ENCODE measurements around the gene MBD6.
A peak's percentile ranks its signal among the peaks of the same experiment; 100 is the strongest.

Gene MBD6

GRCh38 chr12:57545809-57546437 is 23.3 kb downstream of the MBD6 start:
- no peak for TF ChIP-seq CTCF (IDR thresholded peaks at IDR 0.05; ENCODE audit: low read depth, low read length)
- H3K4me3 ChIP-seq (ENCODE audit: low read depth, low read length) = peak overlapping the region; percentile 79

DNA sequence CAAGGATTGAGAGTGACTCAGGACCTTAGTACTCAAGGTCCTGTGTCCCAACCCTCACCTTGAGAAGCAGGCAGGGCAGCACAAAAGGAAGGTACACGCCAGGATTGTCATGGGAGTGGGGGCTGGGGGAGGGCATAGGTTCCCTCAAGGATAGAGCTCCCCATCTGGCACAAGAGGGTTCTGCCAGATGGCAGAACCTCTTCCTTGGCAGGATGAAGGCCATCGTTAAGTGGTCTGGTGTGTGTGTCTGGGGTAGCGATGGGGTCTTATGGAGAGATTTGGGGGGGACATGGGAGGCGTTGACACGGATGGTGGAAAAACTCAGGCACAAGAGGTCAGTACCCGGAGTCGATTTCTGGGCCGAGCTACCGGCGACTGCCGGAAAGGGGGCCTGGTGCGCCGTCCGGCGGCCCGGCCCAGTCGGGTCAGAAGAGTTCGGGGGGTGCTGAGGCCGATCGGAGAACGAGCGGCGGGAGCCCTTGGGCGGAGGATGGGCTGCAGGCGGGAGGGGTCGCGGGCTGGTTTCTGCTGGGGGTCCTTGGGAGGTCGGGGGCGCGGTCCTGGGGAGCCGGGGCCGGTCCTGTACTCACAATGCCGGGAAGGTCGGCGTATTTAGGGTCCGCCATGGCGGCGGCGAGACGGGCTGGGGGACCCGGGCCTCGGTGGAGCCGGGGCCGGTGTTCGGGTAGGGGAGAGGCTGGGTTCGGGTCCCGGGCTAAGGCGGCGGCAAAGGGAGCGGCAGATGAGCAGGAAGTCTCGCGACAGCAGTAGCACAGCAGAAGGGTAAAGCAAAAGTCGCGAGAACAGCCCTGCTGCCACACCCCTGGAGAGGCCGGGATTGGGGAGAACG is 24.0 kb downstream of the MBD6 start, which contains the start of gene DCTN2:
DCTN2 (minus strand) TSS at position 755 of the 850 bp plus-strand sequence; CDS start at position 626, 129 bp downstream.
- H3K4me3 ChIP-seq (ENCODE audit: low read depth, low read length) = peak within 1 kb of the TSS; percentile 79
- no peak for TF ChIP-seq CTCF (IDR thresholded peaks at IDR 0.05; ENCODE audit: low read depth, low read length)

- no peak for TF ChIP-seq CTCF (IDR thresholded peaks at IDR 0.05; ENCODE audit: low read depth, low read length)
Observed at GRCh38 chr12:57547288-57548012, 24.8 kb downstream of the MBD6 start.

GRCh38 chr12:57548013-57548315 is 25.3 kb downstream of the MBD6 start:
- TF ChIP-seq CTCF (IDR thresholded peaks at IDR 0.05; ENCODE audit: low read depth, low read length) = no peak
- H3K4me3 ChIP-seq (ENCODE audit: low read depth, low read length) = no peak overlapping the region

More at GRCh38 chr12:57547288-57548012, 24.8 kb downstream of the MBD6 start:
- peak overlapping the region; percentile 79 for H3K4me3 ChIP-seq (ENCODE audit: low read depth, low read length)

DNA sequence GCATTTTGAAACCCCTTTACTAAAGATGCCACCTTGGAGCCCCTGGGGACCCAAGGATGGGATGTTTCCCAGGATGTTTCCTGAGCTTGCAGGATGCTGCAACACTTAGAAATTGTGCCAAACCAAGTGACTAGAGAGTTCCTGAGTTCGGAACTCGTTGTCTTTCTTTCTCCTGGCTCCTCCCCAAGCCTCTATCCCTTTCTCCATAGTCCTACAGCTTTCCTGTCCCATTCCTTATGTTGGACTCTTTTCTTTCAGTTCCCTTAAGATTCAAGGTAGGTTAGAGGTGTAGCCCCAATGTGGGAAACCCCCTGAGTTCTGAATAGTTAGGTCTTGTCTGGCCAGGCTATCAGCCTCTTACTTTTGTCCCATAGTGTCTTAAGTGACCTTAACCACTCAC is 25.9 kb downstream of the MBD6 start:
- no peak overlapping the region for H3K4me3 ChIP-seq (ENCODE audit: low read depth, low read length)
- TF ChIP-seq CTCF (IDR thresholded peaks at IDR 0.05; ENCODE audit: low read depth, low read length) = no peak

DNA sequence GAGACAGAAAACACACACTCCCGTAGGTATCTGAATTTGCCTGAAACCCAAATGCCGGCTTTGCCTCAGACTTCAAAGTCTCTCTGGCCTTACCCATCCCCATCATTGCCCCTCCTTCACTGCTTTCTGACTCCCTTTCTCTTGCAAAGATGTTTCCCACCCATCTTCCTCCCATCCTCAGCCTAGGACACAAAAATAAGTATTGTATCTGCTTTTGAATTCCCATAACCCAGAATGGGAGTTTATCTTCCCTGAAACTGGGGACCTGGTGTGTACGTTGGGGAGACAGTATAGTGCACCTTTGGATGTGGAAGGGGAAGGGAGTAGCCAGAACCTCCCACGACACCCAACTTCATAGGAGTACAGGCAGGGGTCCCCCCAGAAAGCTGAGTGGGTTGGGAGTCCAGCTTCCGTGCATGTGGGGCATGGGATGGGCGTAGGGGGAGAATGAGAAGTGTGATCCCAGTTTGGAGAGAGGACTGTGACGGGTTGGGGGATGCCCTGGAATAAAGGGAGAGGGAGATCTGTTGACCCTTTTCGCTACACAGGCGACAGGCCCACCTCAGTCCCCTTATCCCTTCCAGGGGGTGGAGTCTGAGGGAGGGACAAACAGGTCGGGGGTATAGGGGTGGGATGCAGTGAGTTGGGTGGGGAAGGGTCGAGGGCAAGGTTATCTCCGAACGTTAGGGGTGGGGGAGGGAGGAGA is 26.7 kb downstream of the MBD6 start:
- TF ChIP-seq CTCF (IDR thresholded peaks at IDR 0.05; ENCODE audit: low read depth, low read length) = no peak
- peak overlapping the region; percentile 50 for H3K4me3 ChIP-seq (ENCODE audit: low read depth, low read length)
